T-helper 2 cell treated with Interferon-gamma antibody and Interleukin-4, amounts not matched to agents 5 μg/mL and 100 μg/mL, for 36 hours (primary cell): ENCODE measurements around the gene LIN9.

ENCODE experiments used
- DNase-seq: peaks from one replicate; pipeline ENCODE4 v3.0.0; 2021; ENCODE audit warnings: low spot score
- H3K27ac Mint-ChIP-seq: one replicate; pipeline ENCODE4 v1.8.0; 2021; ENCODE audit warnings: mild to moderate bottlenecking, mixed read lengths
- H3K27me3 Mint-ChIP-seq: one replicate; pipeline ENCODE4 v1.8.0; 2021; ENCODE audit warnings: low read depth, mixed read lengths
- H3K36me3 Mint-ChIP-seq: one replicate; pipeline ENCODE4 v1.8.0; 2021; ENCODE audit warnings: low read depth, mixed read lengths
- H3K4me1 Mint-ChIP-seq: one replicate; pipeline ENCODE4 v1.8.0; 2021; ENCODE audit warnings: low read depth, mixed read lengths
- H3K4me3 Mint-ChIP-seq: one replicate; pipeline ENCODE4 v1.8.0; 2022; ENCODE audit warnings: mild to moderate bottlenecking, moderate library complexity, mixed read lengths
- H3K9me3 Mint-ChIP-seq: one replicate; pipeline ENCODE4 v1.8.0; 2021; ENCODE audit warnings: mixed read lengths

The LIN9 gene

DNA sequence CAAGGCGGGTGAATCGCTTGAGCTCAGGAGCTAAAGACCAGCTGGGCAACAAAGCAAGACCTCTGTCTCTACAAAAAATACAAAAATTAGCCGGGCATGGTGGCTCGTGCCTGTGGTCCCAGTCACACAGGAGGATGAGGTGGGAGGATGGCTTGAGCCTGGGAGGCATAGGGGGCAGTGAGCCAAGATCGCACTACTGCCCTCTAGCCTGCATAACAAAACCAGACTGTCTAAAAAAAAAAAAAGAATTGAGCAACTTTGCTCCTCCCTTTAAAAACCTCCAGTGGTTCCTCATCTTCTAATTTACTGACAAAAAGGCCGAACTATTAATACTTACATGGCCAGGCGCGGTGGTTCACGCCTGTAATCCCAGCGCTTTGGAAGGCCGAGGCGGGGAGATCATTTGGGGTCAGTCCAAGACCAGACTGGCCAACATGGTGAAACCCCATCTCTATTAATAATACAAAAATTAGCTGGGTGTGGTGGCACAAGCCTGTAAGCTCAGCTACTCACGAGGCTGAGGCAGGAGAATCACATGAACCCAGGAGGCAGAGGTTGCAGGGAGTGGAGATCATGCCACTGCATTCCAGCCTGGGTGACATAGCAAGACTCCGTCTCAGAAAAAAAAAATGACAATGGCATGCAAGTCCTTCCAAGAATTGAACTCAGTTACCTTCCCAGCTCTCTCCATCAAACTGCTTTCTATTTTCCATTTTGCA is 126.8 kb downstream of the LIN9 start:
- no peak for DNase-seq
- H3K27ac Mint-ChIP-seq = no peak overlapping the region
- peaks cover 33% of the 10 kb centered on the region for H3K4me1 Mint-ChIP-seq
- no peaks in the 10 kb centered on the region for H3K27me3 Mint-ChIP-seq
- peaks cover 26% of the 10 kb centered on the region for H3K36me3 Mint-ChIP-seq
- no peak overlapping the region for H3K4me3 Mint-ChIP-seq
- no peaks in the 10 kb centered on the region for H3K9me3 Mint-ChIP-seq
